ENCODE measurements around the gene ALK.

GRCh38 chr2:29579495-29580169, 341.8 kb downstream of the ALK start:
- TF ChIP-seq CEBPB (IDR thresholded peaks at IDR 0.05) (no peak), USF1 (IDR thresholded peaks at IDR 0.05) (no peak), TEAD4 (IDR thresholded peaks at IDR 0.05) (no peak), MAX (IDR thresholded peaks at IDR 0.05) (no peak), RAD21 (IDR thresholded peaks at IDR 0.05; ENCODE audit: low read depth) (no peak), REST (IDR thresholded peaks at IDR 0.05; ENCODE audit: low read depth) (no peak), EP300 (IDR thresholded peaks at IDR 0.05; ENCODE audit: borderline replicate concordance) (no peak), YY1 (IDR thresholded peaks at IDR 0.05; ENCODE audit: low read depth) (no peak), TAF1 (IDR thresholded peaks at IDR 0.05; ENCODE audit: low read depth) (no peak), TCF12 (IDR thresholded peaks at IDR 0.05; ENCODE audit: low read depth) (no peak), EGR1 (IDR thresholded peaks at IDR 0.05) (no peak), NFIC (IDR thresholded peaks at IDR 0.05) (no peak)

All from Ishikawa (cell line).